Gastrocnemius medialis (tissue), 4 donors: ENCODE data around the gene CFAP20. TPM values are rescaled to one million over a fixed set of nuclear protein-coding genes. Genes with fewer than 3 reads are reported as not detected.

Experiments
- ATAC-seq, 2 donors: fragments of 150-250 bp; one replicate each; pipeline ENCODE4 v1.9.1; 2016
- DNase-seq, 2 donors: peaks; one replicate each; pipeline ENCODE4 v3.0.0-alpha.2; 2019
- H3K27ac ChIP-seq, 4 donors: fragments of 200-600 bp; sonication (generic); 1 replicate in 1 of 4; 2 replicates in 3 of 4; pipeline ENCODE4 v1.5.1; 2016 to 2018; ENCODE audit warnings: mild to moderate bottlenecking in 2 of 4, moderate library complexity in 1 of 4
- H3K27me3 ChIP-seq, 3 donors: fragments of 200-600 bp; sonication (generic) in 2 of 3; 1 replicate in 1 of 3; 2 replicates in 2 of 3; pipeline versions ENCODE4 v1.5.1 to v1.6.0; 2016 to 2019; ENCODE audit warnings: mild to moderate bottlenecking in 1 of 3, moderate library complexity in 1 of 3
- H3K36me3 ChIP-seq, 2 donors: fragments of 200-600 bp; sonication (generic) in 1 of 2; one replicate each; pipeline ENCODE4 v1.5.1; 2017 to 2018
- H3K4me1 ChIP-seq, 2 donors: fragments of 200-600 bp; sonication (generic) in 1 of 2; one replicate each; pipeline ENCODE4 v1.5.1; 2016 to 2017; ENCODE audit warnings: mild to moderate bottlenecking in 2 of 2
- H3K4me3 ChIP-seq, 4 donors: fragments of 200-600 bp; sonication (generic) in 3 of 4; 1 replicate in 1 of 4; 2 replicates in 3 of 4; pipeline ENCODE4 v1.5.1; 2016 to 2019; ENCODE audit warnings: mild to moderate bottlenecking in 2 of 4
- H3K9me3 ChIP-seq, 3 donors: fragments of 200-600 bp; sonication (generic) in 2 of 3; 1 replicate in 1 of 3; 2 replicates in 2 of 3; pipeline ENCODE4 v1.5.1; 2016 to 2019
- CTCF ChIP-seq, 5 experiments: fragments of 450-650 bp in 3 of 5; fragments of 200-600 bp in 2 of 5; sonication (generic) in 2 of 5; IDR thresholded peaks in 4 of 5; conservative IDR thresholded peaks in 1 of 5; 1 replicate in 4 of 5; 2 replicates in 1 of 5; pipeline ENCODE4 v1.5.1; 2016 to 2019; ENCODE audit warnings: antibody characterized with exemption in 5 of 5, mild to moderate bottlenecking in 3 of 5, moderate library complexity in 3 of 5
- POLR2A ChIP-seq, 2 donors: fragments of 450-650 bp; IDR thresholded peaks; one replicate each; pipeline ENCODE4 v1.6.1; 2017; ENCODE audit warnings: antibody characterized with exemption in 2 of 2, mild to moderate bottlenecking in 2 of 2, moderate library complexity in 2 of 2
- in situ Hi-C, 4 donors: fragments of 200-750 bp; cut with MboI; loops; one replicate each; pipeline versions ENCODE4 v1.15.0 to v1.8.0; 2017; ENCODE audit warnings: low sequenced_read_pairs in 4 of 4
- intact Hi-C: fragments of 100-400 bp; cut with DNase I; formaldehyde crosslinking; loops from one replicate; pipeline ENCODE4 v1.15.1; 2023; ENCODE audit warnings: low total_unique reads
- total RNA-seq, 4 donors: library from RNA; depleted of rRNA; stranded (reverse); fragments of >200 nt; gene quantifications; one replicate each; pipeline versions ENCODE4 v1.1.0 to v1.2.3, GENCODE V29; 2016

CFAP20 gene
- total RNA-seq, 4 donors from 2014 or later = 6.5 to 16.0 (median 9.1) TPM

GRCh38 chr16:58124601-58124915, 4.6 kb downstream of the CFAP20 start:
- Histone ChIP-seq H3K27ac (no peak overlapping the region), H3K36me3 (no peaks in the 10 kb centered on the region), H3K9me3 (no peaks in the 10 kb centered on the region), H3K4me3 (no peak overlapping the region), H3K4me1 (peaks cover 47 to 63% of the 10 kb centered on the region in 2 donors), H3K27me3 (no peaks in the 10 kb centered on the region)
- DNase-seq (no peak), ATAC-seq (no peak)
- in situ Hi-C loops = loop anchor here in 3 of 4 donors (5.0 to 10.0 kb wide), 2 partner anchors 100 to 102 kb away; partner anchors contain the start of gene MMP15 (in 2 of the 3)
- intact Hi-C loops = loop anchor here (10.0 kb wide), 1 partner anchor 230 kb away; no protein-coding TSS in a partner anchor
- TF ChIP-seq POLR2A (IDR thresholded peaks at IDR 0.05) (no peak), CTCF (IDR thresholded peaks at IDR 0.05 in 4 of 5, conservative IDR thresholded peaks at IDR 0.05 in 1 of 5) (no peak)

GRCh38 chr16:58123896-58124600, 5.1 kb downstream of the CFAP20 start:
- H3K27ac ChIP-seq = peak overlapping the region in 1 of 4 donors; percentile 6
- no peak for ATAC-seq
- in situ Hi-C loops = loop anchor here in 3 of 4 donors (5.0 to 10.0 kb wide), 2 partner anchors 99 to 102 kb away; partner anchors contain the start of gene MMP15 (in 2 of the 3)
- TF ChIP-seq CTCF (IDR thresholded peaks at IDR 0.05 in 4 of 5, conservative IDR thresholded peaks at IDR 0.05 in 1 of 5) (no peak), POLR2A (IDR thresholded peaks at IDR 0.05) (no peak)
- no peak for DNase-seq
- no peaks in the 10 kb centered on the region for H3K27me3 ChIP-seq
- peaks cover 48 to 68% of the 10 kb centered on the region in 2 donors for H3K4me1 ChIP-seq
- no peak overlapping the region for H3K4me3 ChIP-seq
- intact Hi-C loops = loop anchor here (10.0 kb wide), 1 partner anchor 229 kb away; no protein-coding TSS in a partner anchor
- no peaks in the 10 kb centered on the region for H3K9me3 ChIP-seq
- H3K36me3 ChIP-seq = no peaks in the 10 kb centered on the region

- H3K4me1 ChIP-seq = peaks cover 36 to 46% of the 10 kb centered on the region in 2 donors
- H3K27ac ChIP-seq = peak overlapping the region in 2 of 4 donors; percentile 15 to 23
- H3K9me3 ChIP-seq = no peaks in the 10 kb centered on the region
- H3K36me3 ChIP-seq = peaks cover 0 to 6% of the 10 kb centered on the region in 2 donors
- in situ Hi-C loops = loop anchor here in 3 of 4 donors (5.0 to 10.0 kb wide), 2 partner anchors 96 to 99 kb away; partner anchors contain the start of gene MMP15 (in 2 of the 3)
- TF ChIP-seq CTCF (IDR thresholded peaks at IDR 0.05 in 4 of 5, conservative IDR thresholded peaks at IDR 0.05 in 1 of 5) = no peak
- TF ChIP-seq POLR2A (IDR thresholded peaks at IDR 0.05) = no peak
- no peak for DNase-seq
- intact Hi-C loops = loop anchor here (10.0 kb wide), 1 partner anchor 226 kb away; no protein-coding TSS in a partner anchor
- no peak for ATAC-seq
- no peaks in the 10 kb centered on the region for H3K27me3 ChIP-seq
- H3K4me3 ChIP-seq = no peak overlapping the region
These were observed 8.0 kb downstream of the CFAP20 start for GRCh38 chr16:58121132-58121531.

GRCh38 chr16:58120234-58120633, 8.9 kb downstream of the CFAP20 start:
- H3K4me3 ChIP-seq = no peak overlapping the region
- ATAC-seq = no peak
- no peaks in the 10 kb centered on the region for H3K27me3 ChIP-seq
- H3K4me1 ChIP-seq = peaks cover 33 to 45% of the 10 kb centered on the region in 2 donors
- no peak overlapping the region for H3K27ac ChIP-seq
- TF ChIP-seq POLR2A (IDR thresholded peaks at IDR 0.05) (no peak), CTCF (IDR thresholded peaks at IDR 0.05 in 4 of 5, conservative IDR thresholded peaks at IDR 0.05 in 1 of 5) (no peak)
- in situ Hi-C loops = loop anchor here in 3 of 4 donors (5.0 to 10.0 kb wide), 2 partner anchors 95 to 98 kb away; partner anchors contain the start of gene MMP15 (in 2 of the 3)
- peaks cover 0 to 15% of the 10 kb centered on the region in 2 donors for H3K36me3 ChIP-seq
- intact Hi-C loops = loop anchor here (10.0 kb wide), 1 partner anchor 225 kb away; no protein-coding TSS in a partner anchor
- no peak for DNase-seq
- H3K9me3 ChIP-seq = no peaks in the 10 kb centered on the region
